ENCODE data around the gene PSMB1. TPM values are rescaled to one million over a fixed set of nuclear protein-coding genes. Genes with fewer than 3 reads are reported as not detected.

The PSMB1 gene
- total and polyA plus RNA-seq, 9 of the 15 experiments (the other 6 are each of a cell fraction or from before 2014, with no cell fraction given) = 447 to 2,953 (median 884) TPM

GRCh38 chr6:170590725-170591124 lies 37.6 kb upstream of the PSMB1 start (continued):
- peak; percentile 79 for TF ChIP-seq ZNF280A (IDR thresholded peaks at IDR 0.05; ENCODE audit: low read depth, partially characterized antibody)

GRCh38 chr6:170584954-170585498 lies 31.9 kb upstream of the PSMB1 start:
- Histone ChIP-seq H3K4me3 (peak overlapping the region; percentile 96), H3K79me2 (ENCODE audit: control insufficient read depth, insufficient read depth, low read length) (peaks cover 54% of the 10 kb centered on the region), H4K20me1 (replicated peaks; ENCODE audit: control insufficient read depth, insufficient read depth, low read length) (no peaks in the 10 kb centered on the region), H3K9me3 (replicated peaks; ENCODE audit: control insufficient read depth, insufficient read depth, low read depth, low read length) (0 out of 2 replicates have a peak, but pooled peaks cover 4% of the 10 kb centered on the region), H3K4me2 (ENCODE audit: insufficient read depth, low read length) (peak overlapping the region; percentile 96), H3K27me3 (ENCODE audit: control insufficient read depth in 2 of 2, insufficient read depth in 2 of 2, low read length in 2 of 2) (no peaks in the 10 kb centered on the region), H3K36me3 (ENCODE audit: control insufficient read depth, insufficient read depth, low read length) (peaks cover 37% of the 10 kb centered on the region), H3K27ac (ENCODE audit: extremely low read depth, low read depth, low read length) (peak overlapping the region; percentile 89), H3K9me1 (ENCODE audit: control insufficient read depth, insufficient read depth, low read length) (no peaks in the 10 kb centered on the region), H3K9ac (ENCODE audit: insufficient read depth in 1 of 2, low read depth in 2 of 2, low read length in 2 of 2) (peak overlapping the region; percentile 86 to 99), H2AFZ (ENCODE audit: low read depth, low read length) (peak overlapping the region; percentile 91), H3K4me1 (replicated peaks in 1 of 2; ENCODE audit: control insufficient read depth in 2 of 2, insufficient read depth in 2 of 2, low read length in 2 of 2) (peaks cover 10 to 15% of the 10 kb centered on the region in 2 experiments; a peak in 4 of 5 replicates)
- DNase-seq (ENCODE audit: extremely low read depth in 1 of 4, low spot score in 3 of 4) (no peak), ATAC-seq (peak; percentile 64), FAIRE-seq (peak; percentile 15)
- intact Hi-C loops (cut with micrococcal nuclease) (loop anchor here (2.0 kb wide), 1 partner anchor 30 kb away; the partner anchor contains the start of gene TBP), in situ Hi-C loops (cut with MboI) (no loop called here)
- ChIA-PET CTCF (ENCODE audit: low intra/inter-chr PET ratio) (no interaction called here), POLR2A (interaction anchor here (1.6 to 2.0 kb wide), 5 partner anchors 10 to 33 kb away, joined by 4 to 19 read pairs (median 8); partner anchors contain the start of gene TBP)
- 1% methylated on average over 6 of the region's 6 CpGs for WGBS (ENCODE audit: insufficient coverage, low coverage, missing lambda C conversion rate)
- BruUV-seq (replicated peaks) = TSS peak; percentile 87
- TF ChIP-seq C11orf30 (IDR thresholded peaks at IDR 0.05; ENCODE audit: low read depth) (no peak), TRIM28 (IDR thresholded peaks at IDR 0.05) (no peak; the same call in 1 of the 2 replicates), L3MBTL2 (IDR thresholded peaks at IDR 0.05) (no peak), ZFPM2 (CRISPR knock-in tag; IDR thresholded peaks at IDR 0.05) (no peak), NUFIP1 (IDR thresholded peaks at IDR 0.05; ENCODE audit: partially characterized antibody) (no peak), NR0B1 (IDR thresholded peaks at IDR 0.05; ENCODE audit: partially characterized antibody) (no peak), SP1 (CRISPR knock-in tag; IDR thresholded peaks at IDR 0.05) (0 out of 2 replicates have a peak, but pooled peaks have one; percentile 43), NBN (IDR thresholded peaks at IDR 0.05; ENCODE audit: low read depth) (0 out of 2 replicates have a peak, but pooled peaks have one; percentile 10), PHF20 (IDR thresholded peaks at IDR 0.05; ENCODE audit: partially characterized antibody) (no peak), ZNF354B (CRISPR knock-in tag; IDR thresholded peaks at IDR 0.05) (no peak), KDM2B (CRISPR knock-in tag; IDR thresholded peaks at IDR 0.05) (no peak), ZNF12 (CRISPR knock-in tag; IDR thresholded peaks at IDR 0.05) (no peak), HOMEZ (CRISPR knock-in tag; IDR thresholded peaks at IDR 0.05) (no peak), HDAC2 (IDR thresholded peaks at IDR 0.05) (0 out of 2 replicates have a peak, but pooled peaks have one; percentile 40), ZNF324 (CRISPR knock-in tag; IDR thresholded peaks at IDR 0.05) (no peak), ZNF766 (CRISPR knock-in tag; conservative IDR thresholded peaks at IDR 0.05) (peak; percentile 37; the same call in 1 of the 2 replicates)

Data from K562 (cell line).